Lung (tissue), 12 donors: ENCODE data around the gene GPR61. TPM values are rescaled to one million over a fixed set of nuclear protein-coding genes. Genes with fewer than 3 reads are reported as not detected.

ENCODE experiments used
- ATAC-seq: fragments of 200-7000 bp; cut with Tn5 transposase; one replicate; pipeline ENCODE4 v1.9.1; 2020; ENCODE audit warnings: moderate number of reproducible peaks; ENCODE audit not compliant: insufficient read depth, low FRiP score
- DNase-seq, 3 donors: peaks; one replicate each; pipeline ENCODE4 v3.0.0-alpha.2; 2013 to 2017
- H3K27ac ChIP-seq, 2 donors: one replicate each; pipeline ENCODE4 v1.5.1; 2013; ENCODE audit warnings: mild to moderate bottlenecking in 2 of 2, moderate library complexity in 2 of 2, control low read depth in 1 of 2, inconsistent platforms in 1 of 2, low read depth in 1 of 2, low read length in 1 of 2
- H3K27me3 ChIP-seq, 3 donors: one replicate each; pipeline ENCODE4 v1.5.1; 2013; ENCODE audit warnings: low read length in 2 of 3; ENCODE audit not compliant: control insufficient read depth in 3 of 3, insufficient read depth in 3 of 3
- H3K36me3 ChIP-seq, 4 donors: one replicate each; pipeline ENCODE4 v1.5.1; 2013; ENCODE audit warnings: low read length in 4 of 4, mild to moderate bottlenecking in 1 of 4, moderate library complexity in 1 of 4; ENCODE audit not compliant: control insufficient read depth in 4 of 4, insufficient read depth in 4 of 4
- H3K4me1 ChIP-seq, 5 donors: one replicate each; pipeline ENCODE4 v1.5.1; 2013; ENCODE audit warnings: low read length in 5 of 5, mild to moderate bottlenecking in 2 of 5, moderate library complexity in 1 of 5; ENCODE audit not compliant: control insufficient read depth in 5 of 5, insufficient read depth in 5 of 5
- H3K4me3 ChIP-seq: one replicate; pipeline ENCODE4 v1.5.1; 2013; ENCODE audit warnings: mild to moderate bottlenecking, control low read depth, moderate library complexity
- H3K9ac ChIP-seq, 2 donors: one replicate each; pipeline ENCODE4 v1.5.1; 2013; ENCODE audit warnings: low read length in 2 of 2, control low read depth in 1 of 2; ENCODE audit not compliant: insufficient read depth in 1 of 2
- H3K9me3 ChIP-seq, 4 donors: one replicate each; pipeline ENCODE4 v1.5.1; 2013; ENCODE audit warnings: low read length in 3 of 4, mild to moderate bottlenecking in 1 of 4, moderate library complexity in 1 of 4; ENCODE audit not compliant: control insufficient read depth in 4 of 4, insufficient read depth in 3 of 4
- whole genome bisulfite sequencing, 2 donors: extraction: QIAGEN DNeasy Blood & Tissue Kit; methylation state at CpG; one replicate each; pipeline ENCODE4 v1.1.7; 2013; 5-methylcytosine and 5-hydroxymethylcytosine counted together
- polyA plus RNA-seq, 2 donors: library from polyadenylated mRNA; stranded (reverse); fragments of 200-250 nt; gene quantifications; one replicate each; pipeline ENCODE4 v1.2.1, GENCODE V29; 2013
- total RNA-seq, 2 donors: library from RNA; depleted of rRNA in 1 of 2; stranded (reverse); fragments of >200 nt in 1 of 2; gene quantifications; one replicate each; pipeline ENCODE4 v1.2.1, GENCODE V29; 2014 to 2021
- TF ChIP-seq, protein P1 (sequence below): IDR thresholded peaks from 2 replicates; pipeline ENCODE4 v1.5.1; 2012; ENCODE audit warnings: mild to moderate bottlenecking; ENCODE audit errors: control extremely low read depth, extremely low read depth
- donor health status: control.
- donor health status: control.
- donor health status: Bipolar disorder and iron deficiency.
- donor health status: healthy.
- donor health status: DM: yes; HTN: yes; CAD: no.

The GPR61 gene
- total and polyA plus RNA-seq, 4 donors = not detected

DNA sequence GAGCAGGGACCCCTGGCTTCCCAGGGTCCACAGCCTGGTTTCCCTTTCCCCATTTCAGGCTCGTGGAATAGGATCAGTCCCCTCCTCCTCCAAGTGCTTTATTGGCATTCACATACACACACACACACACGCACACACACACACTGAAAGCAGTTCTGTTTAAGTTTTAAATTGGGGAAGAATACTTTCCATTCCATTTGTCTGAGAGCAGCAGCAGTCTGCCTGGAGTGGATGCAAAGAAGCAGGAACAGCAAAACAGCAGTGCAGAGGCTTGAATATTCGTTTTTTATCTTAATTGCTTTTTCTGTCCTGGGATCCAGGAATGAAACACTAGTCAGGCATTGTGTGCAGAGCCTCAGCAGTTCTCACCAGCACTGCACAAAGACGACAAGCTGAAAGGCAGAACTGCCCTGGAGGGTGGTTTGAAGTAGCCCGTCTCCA, 38.7 kb upstream of the GPR61 start:
- Histone ChIP-seq H3K4me3 (no peak overlapping the region), H3K27me3 (no peaks in the 10 kb centered on the region), H3K27ac (peak overlapping the region in 1 of 2 donors; percentile 52), H3K4me1 (peaks cover 0 to 9% (median 0%) of the 10 kb centered on the region in 5 donors), H3K9me3 (no peaks in the 10 kb centered on the region), H3K9ac (no peak overlapping the region), H3K36me3 (peaks cover 0 to 20% (median 2%) of the 10 kb centered on the region in 4 donors)
- no peak for ATAC-seq
- WGBS, 2 donors = 48 to 69% methylated on average over 5 of the region's 5 CpGs
- TF ChIP-seq, protein P1, sequence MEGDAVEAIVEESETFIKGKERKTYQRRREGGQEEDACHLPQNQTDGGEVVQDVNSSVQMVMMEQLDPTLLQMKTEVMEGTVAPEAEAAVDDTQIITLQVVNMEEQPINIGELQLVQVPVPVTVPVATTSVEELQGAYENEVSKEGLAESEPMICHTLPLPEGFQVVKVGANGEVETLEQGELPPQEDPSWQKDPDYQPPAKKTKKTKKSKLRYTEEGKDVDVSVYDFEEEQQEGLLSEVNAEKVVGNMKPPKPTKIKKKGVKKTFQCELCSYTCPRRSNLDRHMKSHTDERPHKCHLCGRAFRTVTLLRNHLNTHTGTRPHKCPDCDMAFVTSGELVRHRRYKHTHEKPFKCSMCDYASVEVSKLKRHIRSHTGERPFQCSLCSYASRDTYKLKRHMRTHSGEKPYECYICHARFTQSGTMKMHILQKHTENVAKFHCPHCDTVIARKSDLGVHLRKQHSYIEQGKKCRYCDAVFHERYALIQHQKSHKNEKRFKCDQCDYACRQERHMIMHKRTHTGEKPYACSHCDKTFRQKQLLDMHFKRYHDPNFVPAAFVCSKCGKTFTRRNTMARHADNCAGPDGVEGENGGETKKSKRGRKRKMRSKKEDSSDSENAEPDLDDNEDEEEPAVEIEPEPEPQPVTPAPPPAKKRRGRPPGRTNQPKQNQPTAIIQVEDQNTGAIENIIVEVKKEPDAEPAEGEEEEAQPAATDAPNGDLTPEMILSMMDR = no peak
- peak in 2 of 3 donors; percentile 15 to 43 for DNase-seq

DNA sequence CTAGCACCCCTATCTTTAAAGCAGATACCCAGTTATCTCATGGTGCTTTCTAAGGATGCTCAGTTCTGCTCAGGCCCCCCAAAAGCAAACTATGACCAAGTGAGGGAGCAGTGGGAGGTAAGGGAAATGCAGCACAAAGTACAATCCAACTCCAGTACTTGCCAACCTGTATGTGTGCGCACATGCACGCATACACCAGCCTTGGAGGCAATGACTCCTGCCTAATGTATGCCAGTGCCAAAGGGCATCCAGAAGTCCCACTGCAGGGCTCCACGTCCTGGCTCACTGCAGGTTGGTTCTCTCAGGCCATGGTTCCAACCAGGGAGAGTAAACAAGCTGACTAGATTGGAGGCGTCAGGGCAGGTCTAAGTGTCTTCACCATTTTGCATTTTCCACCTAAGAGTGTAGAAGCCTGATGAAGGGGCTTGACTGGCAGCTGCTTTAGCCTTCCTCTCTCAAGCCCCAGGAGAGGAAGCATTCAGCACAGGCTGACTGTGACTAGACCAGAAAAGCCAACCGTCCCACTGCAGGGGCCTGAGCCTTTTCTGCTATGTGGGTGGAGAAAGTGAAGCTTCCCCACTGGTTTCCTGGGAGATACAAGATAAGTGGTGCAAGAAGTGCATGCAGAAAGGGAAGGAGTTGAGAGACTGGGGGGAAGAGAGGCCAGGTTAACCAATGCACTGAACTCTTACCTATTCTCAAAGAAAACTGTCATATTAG, 37.9 kb upstream of the GPR61 start:
- ATAC-seq (no peak), DNase-seq (no peak)
- 71 to 75% methylated on average over 5 of the region's 5 CpGs for WGBS, 2 donors
- peaks cover 0 to 9% (median 0%) of the 10 kb centered on the region in 5 donors for H3K4me1 ChIP-seq
- TF ChIP-seq, protein P1 = no peak
- H3K9ac ChIP-seq = no peak overlapping the region
- H3K9me3 ChIP-seq = no peaks in the 10 kb centered on the region
- H3K4me3 ChIP-seq = no peak overlapping the region
- H3K27ac ChIP-seq = no peak overlapping the region
- H3K36me3 ChIP-seq = peaks cover 0 to 15% (median 2%) of the 10 kb centered on the region in 4 donors
- no peaks in the 10 kb centered on the region for H3K27me3 ChIP-seq

DNA sequence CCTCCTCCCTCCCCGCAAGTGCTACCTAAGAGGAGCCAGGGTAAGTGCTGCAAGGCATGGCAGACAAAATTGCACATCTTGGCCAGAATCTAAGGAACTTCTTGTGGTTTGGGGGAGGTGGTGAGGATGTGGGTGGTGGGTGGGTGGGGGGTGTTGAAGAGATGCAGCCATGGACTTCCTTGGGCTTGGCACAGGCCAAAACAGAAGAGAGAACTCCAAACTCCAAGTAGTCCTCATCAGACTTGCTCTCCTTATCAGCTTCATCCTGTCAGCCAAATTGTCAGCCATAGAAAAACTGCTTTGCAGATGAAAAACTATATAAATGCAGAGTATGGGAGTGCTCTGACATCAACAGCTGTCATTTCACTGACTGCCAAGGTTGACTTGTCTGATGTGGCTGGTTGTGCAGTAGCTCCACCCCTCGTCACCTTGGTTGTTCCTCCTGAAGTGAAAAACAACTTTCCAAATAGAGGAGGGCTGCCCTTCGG, 37.3 kb upstream of the GPR61 start:
- ATAC-seq = no peak
- H3K36me3 ChIP-seq = peaks cover 0 to 9% (median 2%) of the 10 kb centered on the region in 4 donors

More for the DNA sequence above, 37.3 kb upstream of the GPR61 start:
- Histone ChIP-seq H3K9me3 (no peaks in the 10 kb centered on the region), H3K4me1 (peaks cover 0 to 11% (median 0%) of the 10 kb centered on the region in 5 donors), H3K4me3 (no peak overlapping the region), H3K27ac (no peak overlapping the region), H3K27me3 (no peaks in the 10 kb centered on the region), H3K9ac (no peak overlapping the region)
- TF ChIP-seq, protein P1 = no peak
- no peak for DNase-seq
- WGBS, 2 donors = 51 to 61% methylated on average over 3 of the region's 3 CpGs
